RKO (cell line): ENCODE measurements around the gene LRRC10B.

Experiments used
- DNase-seq: peaks from one replicate; pipeline ENCODE4 v3.0.0-alpha.2; 2016; ENCODE audit warnings: low spot score

The LRRC10B gene

DNA sequence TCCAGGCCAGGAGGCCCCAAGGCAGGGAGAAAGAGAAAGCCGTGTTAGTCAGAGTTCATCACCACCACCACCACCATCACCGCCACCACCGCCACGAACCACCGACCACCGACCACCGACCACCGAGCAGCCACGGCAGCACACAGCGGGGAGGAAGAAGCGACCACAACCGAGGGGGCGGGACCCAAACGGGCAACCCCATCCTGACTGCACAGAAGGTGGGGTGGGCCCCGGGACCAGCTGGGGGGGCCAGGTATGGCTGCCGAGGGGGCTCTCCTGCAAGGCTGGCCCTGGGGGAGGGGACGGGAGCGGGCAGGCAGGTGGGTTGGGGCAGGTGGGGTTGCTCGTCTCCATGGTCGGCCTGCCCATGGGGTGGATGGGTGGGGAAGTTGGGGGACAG is 38.1 kb downstream of the LRRC10B start:
- DNase-seq = no peak

DNA sequence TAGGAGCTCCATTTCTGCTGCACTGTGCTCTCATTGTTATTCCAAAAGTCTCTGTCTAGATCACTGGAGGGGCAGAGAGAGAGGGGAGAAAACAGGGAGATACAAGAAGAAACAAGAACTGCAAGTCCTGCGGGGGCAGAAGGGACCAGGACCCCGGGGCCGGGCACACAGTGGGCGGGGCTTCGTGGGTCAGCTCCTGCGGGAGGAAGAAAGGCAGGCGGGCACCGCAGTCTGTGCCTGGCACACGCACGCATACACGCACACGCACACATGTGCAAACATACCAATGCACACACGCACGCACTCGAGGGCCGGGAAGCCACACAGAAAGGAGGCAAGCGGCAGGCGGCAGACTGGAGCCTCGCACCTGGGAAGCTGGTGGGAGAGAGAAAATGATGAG is 38.7 kb downstream of the LRRC10B start:
- no peak for DNase-seq

DNA sequence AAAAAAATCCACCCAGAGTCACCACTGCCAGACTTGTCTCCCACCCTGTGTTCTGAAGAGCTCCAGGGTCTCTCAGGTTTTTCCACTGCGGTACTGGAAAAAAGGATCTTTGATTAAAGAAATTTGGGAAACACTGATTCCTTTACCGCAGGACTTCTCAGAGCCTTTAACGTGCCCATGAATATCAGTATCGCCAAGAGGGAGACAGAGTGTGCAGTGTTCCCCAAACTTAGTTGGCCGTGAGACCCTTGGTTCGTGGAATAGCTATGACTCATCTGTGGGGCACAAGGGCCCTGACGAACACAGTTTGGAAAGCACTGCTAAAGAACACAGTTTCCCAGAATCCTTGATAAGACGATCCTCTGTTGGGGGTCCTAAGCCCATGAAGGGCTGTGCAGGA is 40.6 kb downstream of the LRRC10B start:
- DNase-seq = no peak

DNA sequence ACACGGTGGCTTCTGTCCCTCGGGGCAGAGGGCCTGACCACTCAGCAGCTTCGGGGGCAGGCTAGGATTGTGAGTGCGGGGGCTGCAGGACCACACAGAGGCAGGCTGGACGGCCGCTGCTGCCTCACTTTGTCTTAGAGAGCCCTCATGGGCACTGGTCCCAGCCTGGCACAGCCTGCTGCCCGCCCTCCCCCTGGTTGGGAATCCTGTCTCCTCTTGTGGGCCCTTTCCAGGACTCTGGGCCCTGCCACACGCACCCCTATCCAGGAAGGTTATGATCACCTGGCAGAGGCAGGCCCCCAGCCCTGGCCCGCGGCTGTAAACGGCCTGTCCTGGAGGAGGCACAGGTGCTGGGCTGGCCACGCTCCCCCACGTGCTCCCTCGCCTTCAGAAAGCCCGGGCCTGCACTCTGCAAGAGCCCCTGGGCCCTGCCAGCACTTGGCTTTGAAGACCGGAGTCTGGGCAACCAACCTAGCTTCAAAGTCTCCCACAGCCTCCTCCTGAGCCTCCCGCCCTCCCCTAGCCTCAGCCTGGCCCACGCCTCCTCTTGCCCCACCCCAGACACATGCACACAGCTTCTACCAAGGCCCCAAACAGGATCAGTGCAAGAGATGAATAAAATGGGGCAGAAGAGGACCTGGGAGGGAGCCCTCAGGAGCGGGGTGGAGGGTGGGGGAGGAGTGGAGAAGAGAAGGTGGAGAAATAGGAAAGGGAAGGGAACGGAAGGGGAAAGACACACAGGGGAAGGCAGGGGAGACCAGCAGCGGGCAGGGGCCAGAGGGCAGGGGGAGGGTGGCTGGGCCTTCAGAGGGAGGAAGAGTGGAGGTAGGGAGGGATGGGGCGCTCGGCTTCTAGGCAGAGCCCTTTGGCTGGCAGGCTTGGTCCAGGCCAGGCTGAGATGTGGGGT is 41.4 kb downstream of the LRRC10B start:
- DNase-seq = no peak

DNA sequence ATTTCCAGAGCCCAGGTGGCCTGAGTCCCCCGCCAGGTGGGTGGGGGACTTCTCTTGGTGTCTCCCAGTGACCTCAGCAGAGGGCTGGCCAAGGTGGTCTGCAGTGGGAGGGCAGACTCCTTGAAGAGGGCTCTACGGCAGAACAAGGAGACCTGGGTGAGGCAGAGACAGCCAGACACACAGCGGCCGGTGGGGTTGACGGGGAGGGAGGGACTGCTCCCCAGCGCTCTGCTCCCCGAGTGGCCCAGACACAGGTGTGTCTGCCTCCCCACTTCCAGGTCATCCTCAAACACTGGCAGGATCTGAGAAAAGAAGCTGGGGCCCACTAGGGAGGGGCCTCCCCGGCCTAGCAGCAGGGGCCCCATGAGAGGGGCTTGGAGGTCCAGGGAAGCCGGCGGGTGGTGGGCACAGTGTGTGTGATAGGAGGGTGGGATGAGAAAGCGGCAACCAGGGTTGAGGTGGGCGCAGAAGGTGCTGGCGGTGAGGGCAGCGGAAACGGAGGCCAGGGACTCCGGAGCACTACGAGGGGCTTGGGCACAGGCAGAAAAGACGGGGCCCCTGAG is 42.2 kb downstream of the LRRC10B start:
- DNase-seq = no peak

DNA sequence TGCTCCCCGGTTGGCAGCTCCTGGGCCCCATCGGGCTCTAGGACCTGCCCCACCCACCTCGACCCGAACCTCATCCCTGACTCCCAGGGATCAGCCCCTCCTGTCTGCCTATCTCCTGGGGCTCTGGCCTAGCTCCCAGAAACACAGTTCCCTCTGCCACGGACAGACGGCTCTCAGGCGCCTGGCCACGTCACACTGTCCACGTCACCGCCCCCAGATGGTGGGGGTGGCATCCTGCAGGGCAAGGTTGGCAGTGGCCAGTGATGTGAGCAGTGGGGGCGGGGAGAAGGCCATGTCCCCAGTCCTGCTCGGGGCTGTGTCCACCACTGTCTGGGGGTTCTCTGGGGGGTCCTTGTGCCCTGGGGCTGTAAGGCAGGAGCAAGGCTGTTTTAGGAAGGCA is 43.1 kb downstream of the LRRC10B start:
- peak; percentile 58 for DNase-seq

DNA sequence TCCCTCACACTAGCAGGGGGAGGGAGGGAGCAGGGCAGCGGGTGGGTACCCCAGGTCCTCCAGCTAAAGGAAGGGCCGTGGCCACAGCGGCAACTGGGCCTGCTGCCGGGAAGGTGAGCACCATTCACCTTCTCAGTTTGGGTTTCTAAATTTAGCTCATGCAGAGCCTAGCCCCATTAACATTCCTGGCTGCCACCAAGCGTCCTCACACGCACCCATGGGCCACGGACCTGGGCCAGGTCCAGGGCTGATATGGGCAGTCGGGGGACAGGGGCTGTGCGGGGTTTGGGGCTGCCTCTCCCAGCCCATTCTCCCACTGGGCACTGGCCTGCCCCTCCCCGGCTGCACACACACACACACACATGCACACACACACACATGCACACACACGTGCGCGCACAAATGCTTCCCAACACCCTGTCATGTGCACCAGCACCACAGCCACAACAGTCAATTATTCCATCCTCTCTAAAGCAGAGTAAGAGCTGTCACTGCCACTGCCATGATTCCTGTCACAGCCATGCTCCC is 43.6 kb downstream of the LRRC10B start:
- no peak for DNase-seq

DNA sequence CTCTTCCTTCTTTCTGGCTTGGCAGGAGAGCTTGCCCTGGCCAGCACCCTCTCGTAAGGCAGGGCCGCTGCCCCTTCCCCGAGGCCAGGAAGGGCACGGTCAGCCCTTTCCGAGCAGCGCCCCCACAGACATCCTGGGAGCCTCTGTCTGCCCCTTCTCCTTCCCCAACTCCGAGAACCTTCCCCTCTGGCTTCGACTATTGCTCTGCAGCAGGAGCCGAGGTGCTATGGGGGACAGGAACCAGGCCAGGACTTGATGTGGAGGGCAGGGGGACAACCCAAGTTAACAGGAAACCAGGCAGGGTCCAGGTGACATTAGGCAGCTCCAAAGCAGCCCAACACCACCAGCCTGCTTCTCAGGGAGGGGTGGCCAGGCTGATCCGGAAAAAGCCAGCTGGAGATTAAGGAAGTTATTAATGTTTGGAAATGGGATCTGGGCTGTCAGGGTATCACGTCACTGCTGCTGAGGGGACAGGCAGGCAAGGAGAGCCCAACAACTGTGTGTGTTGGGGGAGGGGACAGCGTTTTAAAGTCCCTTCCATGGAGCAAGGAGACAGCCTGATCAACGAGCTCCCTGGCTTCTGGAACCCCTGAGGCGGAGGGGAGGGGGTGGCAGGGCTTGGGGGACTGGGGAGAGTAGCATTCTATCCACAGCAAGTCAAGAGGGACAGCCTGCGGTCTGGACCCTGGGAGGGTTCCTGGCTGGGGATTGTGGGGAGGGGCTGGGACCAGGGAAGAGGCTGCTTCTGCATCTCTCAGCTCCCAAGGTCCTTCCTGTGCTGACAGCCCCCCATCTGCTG is 45.0 kb downstream of the LRRC10B start:
- DNase-seq = no peak

DNA sequence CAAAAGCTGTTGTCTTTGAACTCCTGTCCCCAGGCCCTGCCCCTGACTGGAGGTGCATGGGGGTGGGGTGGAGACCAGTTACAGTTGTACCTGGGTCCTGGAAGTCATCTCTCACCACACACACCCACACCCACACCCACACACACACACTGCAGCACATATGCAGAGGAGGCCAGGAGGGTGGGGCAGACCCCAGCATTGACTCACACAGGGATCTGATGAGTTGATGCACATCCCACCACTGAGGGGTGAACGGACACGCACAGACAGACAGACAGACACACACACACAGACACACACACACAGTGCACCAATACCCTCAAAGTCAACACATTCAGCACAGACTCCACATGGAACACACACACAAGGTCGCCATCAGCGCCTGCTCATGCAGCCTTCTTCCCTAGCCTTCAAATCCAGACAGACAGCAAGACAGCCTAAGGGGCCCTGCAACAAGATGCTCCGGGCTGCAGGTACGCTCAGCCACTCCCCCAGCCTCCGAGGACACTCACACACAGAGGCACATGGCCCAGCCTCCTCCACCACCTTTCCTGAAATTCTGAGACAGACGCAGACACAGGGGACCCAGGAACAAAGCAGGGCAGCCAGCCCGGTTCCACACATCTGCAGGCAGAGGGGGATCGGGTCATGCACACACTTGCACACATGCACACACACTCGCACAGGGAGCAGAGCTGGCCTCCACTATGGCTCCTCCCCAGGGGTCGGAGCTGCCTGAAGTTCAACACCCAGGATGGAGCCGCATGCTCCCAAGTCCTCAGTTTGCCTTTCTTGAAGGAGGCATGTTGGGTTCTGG is 45.8 kb downstream of the LRRC10B start:
- no peak for DNase-seq

DNA sequence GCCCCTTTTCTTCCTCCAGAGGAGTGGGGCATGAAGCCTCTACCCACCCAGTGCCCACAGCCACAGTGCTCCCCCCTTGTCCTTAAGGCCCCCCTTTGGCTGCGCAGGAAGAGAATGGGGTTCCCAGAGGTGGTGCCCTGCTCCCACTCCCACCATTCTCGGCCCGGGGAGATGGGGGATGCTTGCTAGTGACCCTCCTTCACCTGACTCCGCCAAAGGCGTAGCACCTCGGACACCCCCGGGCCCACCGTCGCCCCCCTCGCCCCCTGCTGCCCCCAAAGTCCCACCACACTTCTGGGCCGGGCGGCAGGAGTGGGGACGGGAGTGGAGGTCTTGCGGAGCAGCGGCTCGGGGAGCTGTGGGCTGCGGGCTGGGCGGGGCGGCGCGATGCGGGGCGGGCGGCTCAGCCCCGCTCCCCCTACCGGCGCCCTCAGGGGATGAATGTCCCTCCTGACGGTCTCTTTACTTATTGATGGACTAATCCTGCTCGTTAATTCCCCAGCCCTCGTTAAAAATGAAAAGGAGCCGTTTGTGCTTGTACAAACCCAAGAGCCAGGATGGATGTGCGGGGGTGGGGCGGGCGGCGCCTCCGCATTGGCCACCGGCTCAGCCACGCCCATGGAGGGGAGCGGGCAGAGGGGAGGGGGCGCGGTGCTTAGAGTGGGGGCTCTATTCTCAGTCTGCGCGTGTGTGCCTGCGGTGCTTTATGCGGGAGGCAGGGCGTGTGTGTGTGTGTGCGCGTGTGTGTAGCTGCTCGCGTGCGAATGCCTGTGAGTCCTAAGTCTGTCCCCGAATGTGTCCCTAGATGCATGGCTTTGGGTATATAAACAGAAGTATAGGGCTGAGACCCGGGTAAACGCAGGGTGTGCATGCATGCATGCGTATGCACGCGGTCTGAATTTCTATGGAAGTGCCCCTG is 46.8 kb downstream of the LRRC10B start:
- DNase-seq = no peak

DNA sequence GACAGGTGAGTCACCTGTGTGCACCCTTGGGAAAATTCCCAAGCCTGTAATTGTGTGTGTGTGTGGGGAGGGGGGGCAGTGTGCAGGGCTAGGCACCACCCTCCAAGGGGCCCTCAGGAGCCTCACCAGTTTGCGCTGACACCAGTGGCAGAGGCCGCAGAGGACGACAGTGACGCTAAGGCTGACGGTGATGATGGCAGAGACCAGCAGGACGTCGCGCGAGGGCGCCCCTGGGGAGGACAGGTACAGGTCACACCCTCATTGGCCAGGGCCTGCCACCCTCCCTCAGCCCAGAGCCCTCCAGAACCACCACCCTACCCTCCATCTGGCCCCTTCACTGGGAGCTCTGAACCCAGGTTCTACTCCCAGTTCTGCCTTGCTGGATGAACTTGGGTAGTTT is 47.4 kb downstream of the LRRC10B start:
- no peak for DNase-seq

DNA sequence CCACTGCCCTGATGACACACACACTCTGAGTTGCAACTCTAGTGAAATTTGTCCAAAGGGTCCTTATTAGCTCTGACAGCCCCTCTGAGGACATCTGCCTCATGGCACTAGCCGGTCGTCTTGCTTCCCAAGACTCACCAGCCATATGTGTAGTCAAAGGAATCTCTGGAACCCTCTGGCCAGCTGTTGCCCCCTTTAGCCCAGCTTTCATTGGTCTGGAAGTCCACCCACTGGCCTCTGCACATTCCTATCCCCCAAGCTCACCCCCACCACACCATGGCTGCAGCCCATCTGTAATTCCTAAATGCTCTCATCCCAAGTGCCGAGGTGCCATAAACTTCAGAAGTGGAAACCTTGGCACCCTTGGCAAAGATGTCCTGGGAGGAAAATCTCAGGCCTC is 48.1 kb downstream of the LRRC10B start:
- DNase-seq = no peak
